Occipital lobe (tissue), 2 donors: ENCODE results near the gene CRISPLD2. TPM values are rescaled to one million over a fixed set of nuclear protein-coding genes. Genes with fewer than 3 reads are reported as not detected.
"Not testable (repeated sequence)": the region's sequence is repeated elsewhere in the genome, so short reads cannot be mapped to it uniquely, and the experiment has no call there.

Source experiments
- DNase-seq: peaks from one replicate; lab custom pipeline; 2025; lab: John Stamatoyannopoulos, UW
- total RNA-seq: library from RNA; depleted of rRNA; stranded (reverse); fragments of >200 nt; gene quantifications from one replicate; pipeline ENCODE4 v1.2.3, GENCODE V29; 2014

Gene CRISPLD2
- total RNA-seq, 1 donor from 2014 or later: 2.7 TPM

DNA sequence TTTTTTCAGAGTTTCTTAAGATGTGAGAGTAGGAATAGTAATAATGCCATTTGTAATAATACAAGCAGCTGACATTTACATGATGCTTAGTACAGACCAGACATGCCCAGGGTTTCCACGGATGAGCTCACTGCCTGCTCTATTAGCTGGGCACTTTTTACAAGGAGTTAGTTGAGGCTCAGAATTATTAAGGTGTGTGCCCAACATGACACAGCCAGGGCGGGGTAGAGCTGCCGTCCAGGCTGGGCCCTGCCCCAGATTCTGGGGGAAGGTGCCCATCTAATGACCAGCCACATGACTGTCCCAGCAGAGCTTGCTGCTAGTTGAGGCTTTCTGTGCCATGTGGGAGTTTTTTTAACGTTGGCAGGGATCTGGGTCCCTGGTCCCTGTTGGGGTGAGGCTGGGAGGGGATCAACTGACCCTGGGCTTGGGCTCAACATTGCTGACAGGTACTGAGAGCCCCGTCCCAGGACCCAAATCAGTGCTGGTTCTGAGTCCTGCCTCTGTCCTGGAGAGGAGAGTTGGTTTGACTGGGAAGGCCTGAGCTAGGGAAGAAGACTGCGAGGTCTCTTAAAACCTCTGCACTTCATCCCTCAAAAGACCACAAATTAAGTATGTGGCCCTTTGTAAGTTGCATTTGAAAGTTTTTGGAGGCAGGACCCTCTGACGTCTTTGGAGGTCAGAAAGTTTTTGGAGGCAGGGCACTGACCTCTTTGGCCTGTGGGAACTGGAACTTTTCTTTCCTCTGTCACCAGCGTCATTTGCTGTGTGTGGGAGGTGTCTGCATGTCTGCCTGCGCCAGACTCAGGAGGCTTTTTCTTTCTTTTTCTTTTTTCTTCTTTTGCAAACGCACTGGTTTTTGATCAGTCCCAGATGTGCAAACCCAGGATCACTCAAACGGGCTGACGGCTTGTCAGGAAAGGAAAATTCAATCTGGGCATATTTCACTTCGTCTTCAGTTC lies 2.2 kb downstream of the CRISPLD2 start:
- DNase-seq: no peak

DNA sequence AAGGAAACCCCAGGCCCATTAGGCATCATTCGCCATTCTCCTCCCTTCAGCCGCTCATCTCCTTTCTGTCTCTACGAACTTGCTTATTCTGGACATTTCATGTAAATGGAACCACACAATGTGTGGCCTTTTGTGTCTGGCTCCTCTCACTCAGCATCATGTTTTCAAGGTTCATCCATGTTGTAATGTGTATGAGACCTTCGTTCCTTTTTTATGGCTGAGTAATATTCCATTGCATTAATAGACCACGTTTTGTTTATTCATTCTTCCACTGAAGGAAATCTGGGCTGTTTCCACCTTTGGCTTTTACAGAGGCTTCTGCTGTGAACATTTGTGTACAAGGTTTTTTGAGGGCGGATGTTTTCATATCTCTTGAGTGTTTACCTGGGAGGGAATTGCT lies 3.2 kb downstream of the CRISPLD2 start:
- DNase-seq: no peak

GRCh38 chr16:84823484-84823883 lies 3.7 kb downstream of the CRISPLD2 start:
- no peak for DNase-seq

DNA sequence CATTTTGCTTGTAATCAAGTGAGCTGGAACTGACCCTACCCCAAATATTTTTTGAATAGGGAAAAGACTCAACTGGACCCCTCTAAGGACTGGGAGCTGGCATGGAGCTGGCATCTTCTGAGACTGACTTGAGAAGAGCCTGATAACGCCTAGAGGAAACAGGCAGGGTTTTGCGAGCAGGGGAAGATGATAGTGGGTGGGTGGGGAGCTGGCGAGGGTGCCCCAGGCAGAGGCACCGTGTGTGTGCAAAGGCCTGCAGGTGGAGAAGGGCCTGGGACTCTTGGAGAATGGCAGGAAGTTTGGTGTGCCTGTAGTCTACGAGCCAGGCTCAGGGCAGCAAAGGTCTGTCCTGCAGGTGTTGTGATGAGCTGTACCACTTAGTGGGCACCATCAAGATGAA lies 4.1 kb downstream of the CRISPLD2 start:
- no peak for DNase-seq

DNA sequence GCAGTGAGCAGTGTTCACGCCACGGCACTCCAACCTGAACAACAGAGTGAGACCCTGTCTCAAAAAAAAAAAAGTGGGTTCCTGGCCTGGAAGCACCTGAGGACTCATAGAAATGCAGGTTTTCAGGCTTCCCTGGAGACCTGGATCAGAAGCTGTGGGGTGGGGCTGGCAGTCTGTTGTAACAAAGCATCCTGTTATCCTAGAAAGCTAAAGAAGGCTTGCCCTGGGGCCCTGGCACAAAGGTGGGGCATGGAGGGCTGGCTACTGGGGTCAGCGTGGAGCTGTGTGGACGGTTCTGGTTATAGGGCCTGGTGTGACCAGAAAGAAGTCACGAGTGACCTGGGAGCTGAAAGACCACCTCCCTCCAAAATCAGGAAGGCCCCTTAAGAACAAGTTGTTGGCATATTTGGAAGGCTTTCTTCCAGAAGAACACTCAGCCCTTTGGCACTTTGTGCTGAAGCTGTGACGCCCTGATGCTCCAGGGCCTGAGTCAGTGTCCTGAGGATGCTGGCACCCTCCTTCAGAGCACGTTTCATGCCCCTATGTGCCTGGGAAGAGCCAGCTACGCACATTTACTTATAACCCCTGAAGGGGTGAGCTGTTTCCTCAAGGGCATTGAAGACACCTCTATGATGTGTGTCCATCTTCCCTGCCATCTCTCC lies 6.2 kb downstream of the CRISPLD2 start:
- no peak for DNase-seq

DNA sequence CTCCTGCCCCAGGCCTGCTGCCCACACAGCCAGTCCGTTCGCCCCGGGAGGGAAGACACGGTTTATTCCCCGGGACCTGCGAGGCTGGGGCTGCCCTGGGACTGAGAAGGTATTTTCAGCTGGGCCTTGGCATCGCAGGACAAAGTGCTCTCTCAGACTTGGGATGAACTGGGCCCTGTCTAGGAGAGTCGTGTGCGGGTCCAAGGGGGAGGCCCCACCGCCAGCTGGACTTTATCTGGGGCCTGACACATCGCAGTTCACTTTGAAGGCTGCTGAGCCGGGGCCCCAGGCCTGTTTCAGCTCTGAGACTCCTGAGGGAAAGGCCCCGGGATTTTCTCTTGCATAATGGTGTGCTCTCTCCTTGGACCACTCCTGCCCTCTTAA lies 6.8 kb downstream of the CRISPLD2 start:
- DNase-seq: no peak

- no peak for DNase-seq
Observed at GRCh38 chr16:84827131-84827574, 7.4 kb downstream of the CRISPLD2 start.

GRCh38 chr16:84827897-84828296 lies 8.1 kb downstream of the CRISPLD2 start:
- no peak for DNase-seq

DNA sequence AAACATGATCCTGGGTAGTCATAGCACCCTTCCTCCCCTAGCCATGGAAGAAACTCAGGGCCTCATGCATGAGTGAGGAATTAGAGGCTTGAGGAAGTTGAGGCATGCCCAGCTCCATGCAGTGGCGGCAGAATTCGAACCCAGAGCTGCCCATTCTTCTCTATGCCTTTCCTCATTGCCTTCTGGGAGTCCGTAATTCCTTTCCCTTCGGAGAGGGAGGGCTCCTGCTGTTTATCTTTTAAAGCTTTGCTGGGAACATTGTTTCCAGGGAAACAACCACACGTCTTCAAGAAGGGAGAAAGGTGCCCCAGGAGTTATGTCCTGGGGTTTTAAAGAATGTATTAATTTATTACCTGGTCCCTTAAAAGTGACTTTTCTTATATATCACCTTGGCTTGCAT lies 8.5 kb downstream of the CRISPLD2 start:
- DNase-seq: no peak

- no peak for DNase-seq
Observed at GRCh38 chr16:84829168-84829965, 9.6 kb downstream of the CRISPLD2 start.

DNA sequence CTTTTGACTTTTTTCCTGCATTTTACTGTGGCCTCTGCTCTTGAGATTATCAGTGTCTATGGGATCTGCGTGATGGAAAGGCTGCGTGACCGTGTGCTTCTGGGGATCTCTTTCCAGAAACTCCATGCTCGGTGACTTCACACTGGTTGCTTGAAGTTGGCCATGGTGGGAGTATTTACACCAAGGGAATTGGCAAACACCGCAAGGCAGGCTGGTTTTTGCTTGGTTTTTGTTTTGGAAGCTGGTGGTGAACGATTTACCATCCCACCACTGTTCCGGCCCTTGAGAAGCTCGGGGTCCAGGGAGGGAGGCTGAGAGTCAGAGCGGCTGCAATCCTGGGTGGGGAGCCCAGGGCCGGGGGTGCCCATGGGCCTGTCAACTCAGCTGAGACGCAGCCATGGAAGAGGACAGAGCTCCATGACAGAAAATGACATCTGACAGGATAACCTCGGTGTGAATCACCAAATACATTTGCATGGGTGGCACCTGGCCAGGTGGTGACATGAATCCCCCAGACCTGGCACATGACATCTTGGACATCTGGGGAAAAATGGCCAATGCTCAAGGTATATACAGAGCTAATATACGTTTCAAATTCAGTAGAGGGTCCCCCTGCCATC lies 11.1 kb downstream of the CRISPLD2 start:
- DNase-seq: no peak

GRCh38 chr16:84831728-84832127 lies 11.9 kb downstream of the CRISPLD2 start:
- DNase-seq: not testable (repeated sequence)

DNA sequence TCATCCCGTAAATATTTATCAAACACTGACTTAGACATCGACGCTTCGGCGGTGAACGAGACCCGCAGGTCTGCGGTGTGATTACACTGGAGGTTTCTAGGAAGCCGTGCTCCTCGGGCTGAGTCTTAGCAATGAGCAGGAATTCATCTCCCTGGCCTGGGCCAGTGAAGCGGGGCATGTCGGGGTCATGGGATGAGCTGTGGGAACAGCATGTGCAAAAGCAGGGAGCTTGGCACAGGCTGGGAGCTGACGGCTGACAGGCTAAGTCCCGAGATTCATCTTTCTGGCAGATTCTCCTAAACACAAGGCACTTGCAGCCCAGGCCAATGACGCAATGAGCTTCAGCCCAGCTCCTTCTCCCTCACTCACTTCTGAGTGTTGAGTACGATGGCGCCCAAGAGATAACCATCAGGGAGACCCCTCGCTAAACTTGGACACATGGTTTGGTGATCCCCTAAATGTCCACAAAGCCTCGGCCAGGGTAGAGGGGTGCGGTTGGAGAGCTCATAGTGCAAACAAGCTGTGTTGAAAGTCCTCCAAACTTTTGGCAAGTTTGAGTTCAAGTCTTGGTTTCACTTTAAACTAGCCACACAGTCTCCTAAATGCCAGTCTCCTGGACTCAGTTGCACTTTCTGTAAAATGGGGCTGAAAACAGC lies 12.8 kb downstream of the CRISPLD2 start:
- DNase-seq: no peak

- no peak for DNase-seq
Observed at GRCh38 chr16:84833144-84833500, 13.3 kb downstream of the CRISPLD2 start.

DNA sequence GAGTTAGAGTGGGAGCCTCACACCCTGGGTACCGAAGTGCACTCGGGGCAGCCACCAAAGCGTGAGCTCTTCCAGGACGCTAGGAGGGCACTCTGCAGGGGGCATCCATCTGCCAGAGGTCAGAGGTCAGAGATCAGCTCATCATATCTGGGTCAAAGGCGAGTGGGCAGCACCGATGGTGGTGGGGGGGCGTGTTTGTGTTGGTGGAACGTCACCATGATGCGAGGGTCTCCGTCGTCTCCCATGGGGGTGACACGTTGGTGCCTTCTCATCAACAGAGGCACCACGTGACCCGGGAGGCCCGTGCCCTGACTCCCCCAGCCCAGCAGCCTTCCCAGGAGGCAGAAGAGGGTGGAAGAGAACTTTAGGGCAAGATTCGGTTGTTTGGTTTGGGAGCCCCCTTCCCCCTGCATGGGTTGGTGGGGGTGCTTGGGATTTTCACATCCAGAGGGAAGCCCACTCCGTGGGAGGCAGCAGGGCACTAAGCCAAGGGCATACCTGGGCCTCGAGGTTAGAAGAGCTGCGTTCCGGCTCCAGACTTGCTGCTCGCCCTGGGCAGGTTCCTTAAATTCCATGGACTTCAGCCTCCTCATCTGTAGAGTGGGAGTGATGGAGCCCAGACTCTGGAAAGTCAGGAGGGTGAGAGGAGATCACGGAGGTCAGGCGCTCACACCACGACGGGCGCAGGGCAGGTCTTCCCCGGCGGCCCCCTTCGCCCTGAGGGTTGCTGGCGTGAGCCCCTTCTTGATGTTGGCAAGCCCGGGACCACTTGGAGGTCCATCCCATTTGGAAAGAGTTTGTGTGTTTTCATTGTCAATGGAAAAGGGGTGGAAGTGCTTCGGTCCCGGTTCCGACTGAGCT lies 14.0 kb downstream of the CRISPLD2 start:
- no peak for DNase-seq

- DNase-seq: no peak
Observed at GRCh38 chr16:84834403-84834772, 14.6 kb downstream of the CRISPLD2 start.

DNA sequence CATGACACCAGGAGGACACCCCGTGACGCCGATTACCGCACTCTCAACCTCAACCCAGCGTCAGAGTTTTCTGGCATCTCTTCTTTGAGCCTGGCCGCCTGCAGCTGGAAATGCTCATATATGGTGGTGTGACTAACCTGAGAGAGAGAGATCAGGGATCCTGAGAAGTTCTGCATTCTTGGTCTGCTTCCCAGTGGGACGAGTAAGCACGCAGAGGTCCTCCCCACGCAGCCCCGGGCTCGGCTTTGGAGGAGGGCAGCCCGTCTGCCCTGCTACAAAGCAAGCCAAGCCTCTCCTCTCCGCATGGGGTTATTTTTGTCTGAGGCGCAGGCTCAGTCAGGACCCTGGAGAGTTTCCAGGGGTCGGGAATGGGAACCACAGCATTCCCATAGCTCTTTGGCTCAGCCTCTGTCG lies 16.5 kb downstream of the CRISPLD2 start:
- DNase-seq: no peak

GRCh38 chr16:84836967-84837366 lies 17.2 kb downstream of the CRISPLD2 start:
- no peak for DNase-seq

DNA sequence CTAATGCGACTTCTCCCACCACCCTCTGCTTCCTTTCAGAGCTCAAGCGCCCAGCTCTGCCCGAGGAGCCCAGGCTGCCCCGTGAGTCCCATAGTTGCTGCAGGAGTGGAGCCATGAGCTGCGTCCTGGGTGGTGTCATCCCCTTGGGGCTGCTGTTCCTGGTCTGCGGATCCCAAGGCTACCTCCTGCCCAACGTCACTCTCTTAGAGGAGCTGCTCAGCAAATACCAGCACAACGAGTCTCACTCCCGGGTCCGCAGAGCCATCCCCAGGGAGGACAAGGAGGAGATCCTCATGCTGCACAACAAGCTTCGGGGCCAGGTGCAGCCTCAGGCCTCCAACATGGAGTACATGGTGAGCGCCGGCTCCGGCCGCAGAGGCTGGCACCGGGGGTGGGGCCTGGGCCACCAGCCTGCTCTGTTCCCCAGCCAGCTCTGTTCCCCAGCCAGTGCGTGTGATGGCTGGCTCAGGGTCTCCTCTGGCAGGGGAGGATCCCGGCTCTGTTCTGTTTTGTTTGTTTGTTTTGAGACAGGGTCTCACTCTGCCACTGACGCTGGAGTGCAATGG lies 18.7 kb downstream of the CRISPLD2 start:
- DNase-seq: no peak

- DNase-seq: no peak
Observed at GRCh38 chr16:84839054-84839453, 19.3 kb downstream of the CRISPLD2 start.
